ENCODE measurements around the gene ERI2. TPM values are rescaled to one million over a fixed set of nuclear protein-coding genes. Genes with fewer than 3 reads are reported as not detected.

Gene ERI2
- total RNA-seq, 4 donors from 2014 or later: 6.7 to 15.5 (median 12.0) TPM

DNA sequence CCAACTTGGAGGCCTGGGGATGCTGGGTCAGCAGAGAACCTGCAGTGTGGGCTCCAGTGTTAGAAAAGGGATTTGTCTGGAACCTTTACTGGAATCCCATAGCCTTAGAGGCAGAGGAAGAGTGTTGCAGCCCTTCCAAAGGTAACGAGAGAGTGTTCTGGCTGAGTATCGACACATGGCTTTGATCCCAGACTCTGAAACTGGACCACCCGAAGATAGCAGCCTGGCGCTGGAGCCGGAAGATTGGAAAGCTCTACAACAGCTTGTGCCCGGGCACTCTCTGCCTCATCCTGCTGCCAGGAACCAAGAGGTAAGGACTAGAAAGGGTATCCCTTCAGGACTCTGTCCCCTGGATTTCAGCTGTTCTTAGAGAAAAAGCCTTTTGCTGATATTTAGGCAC, 39.8 kb upstream of the ERI2 start:
- DNase-seq (ENCODE audit: low spot score in 2 of 2): no peak
- WGBS, 2 donors: 45 to 49% methylated on average over 6 of the region's 6 CpGs
- no peak overlapping the region for H3K4me3 ChIP-seq (ENCODE audit: low read depth, poor library complexity, severe bottlenecking)
- no peak for TF ChIP-seq CTCF (IDR thresholded peaks at IDR 0.05)
- no peak for TF ChIP-seq POLR2A (IDR thresholded peaks at IDR 0.05)
- intact Hi-C loops (cut with DNase I; ENCODE audit: low total_unique reads): no loop called here

GRCh38 chr16:20844588-20844987, 38.3 kb upstream of the ERI2 start:
- DNase-seq (ENCODE audit: low spot score in 2 of 2): no peak
- intact Hi-C loops (cut with DNase I; ENCODE audit: low total_unique reads): no loop called here
- WGBS, 2 donors: 50 to 54% methylated on average over 3 of the region's 3 CpGs

GRCh38 chr16:20844054-20844453, 37.8 kb upstream of the ERI2 start:
- intact Hi-C loops (cut with DNase I; ENCODE audit: low total_unique reads): no loop called here
- H3K4me3 ChIP-seq (ENCODE audit: low read depth, poor library complexity, severe bottlenecking): no peak overlapping the region
- DNase-seq (ENCODE audit: low spot score in 2 of 2): no peak
- WGBS, 2 donors: 84 to 86% methylated on average over 2 of the region's 2 CpGs
- no peak for TF ChIP-seq CTCF (IDR thresholded peaks at IDR 0.05)
- no peak for TF ChIP-seq POLR2A (IDR thresholded peaks at IDR 0.05)

More at GRCh38 chr16:20844588-20844987, 38.3 kb upstream of the ERI2 start:
- TF ChIP-seq CTCF (IDR thresholded peaks at IDR 0.05) (no peak), POLR2A (IDR thresholded peaks at IDR 0.05) (no peak)
- H3K4me3 ChIP-seq (ENCODE audit: low read depth, poor library complexity, severe bottlenecking): no peak overlapping the region

DNA sequence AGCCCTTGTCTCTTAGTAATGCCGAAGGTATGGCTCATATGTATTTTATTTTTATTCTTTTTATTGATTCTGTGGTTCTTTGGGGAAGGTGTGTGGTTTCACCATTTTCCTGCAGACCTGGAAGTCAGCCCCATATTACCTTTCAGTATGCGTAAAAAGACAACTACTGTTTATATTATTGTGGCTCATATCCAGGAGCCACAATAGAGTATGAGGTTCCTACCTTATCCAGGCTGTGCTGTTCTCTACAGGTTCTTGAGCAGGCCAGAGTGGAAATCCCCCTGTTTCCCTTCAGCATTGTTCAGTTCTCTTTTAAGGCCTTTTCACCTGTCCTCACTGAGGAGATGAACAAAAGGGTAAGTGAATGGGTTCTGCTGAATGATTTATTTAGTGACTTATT, 33.2 kb upstream of the ERI2 start:
- intact Hi-C loops (cut with DNase I; ENCODE audit: low total_unique reads): no loop called here
- 80 to 94% methylated on average over 2 of the region's 2 CpGs for WGBS, 2 donors
- no peak overlapping the region for H3K4me3 ChIP-seq (ENCODE audit: low read depth, poor library complexity, severe bottlenecking)
- no peak for DNase-seq (ENCODE audit: low spot score in 2 of 2)
- TF ChIP-seq CTCF (IDR thresholded peaks at IDR 0.05): no peak
- TF ChIP-seq POLR2A (IDR thresholded peaks at IDR 0.05): no peak

- H3K4me3 ChIP-seq (ENCODE audit: low read depth, poor library complexity, severe bottlenecking): no peak overlapping the region
- TF ChIP-seq POLR2A (IDR thresholded peaks at IDR 0.05): no peak
- no peak for TF ChIP-seq CTCF (IDR thresholded peaks at IDR 0.05)
- 81 to 88% methylated on average over 1 of the region's 1 CpG for WGBS, 2 donors
- intact Hi-C loops (cut with DNase I; ENCODE audit: low total_unique reads): no loop called here
- no peak for DNase-seq (ENCODE audit: low spot score in 2 of 2)
Measured at GRCh38 chr16:20838240-20838639, 32.0 kb upstream of the ERI2 start.

DNA sequence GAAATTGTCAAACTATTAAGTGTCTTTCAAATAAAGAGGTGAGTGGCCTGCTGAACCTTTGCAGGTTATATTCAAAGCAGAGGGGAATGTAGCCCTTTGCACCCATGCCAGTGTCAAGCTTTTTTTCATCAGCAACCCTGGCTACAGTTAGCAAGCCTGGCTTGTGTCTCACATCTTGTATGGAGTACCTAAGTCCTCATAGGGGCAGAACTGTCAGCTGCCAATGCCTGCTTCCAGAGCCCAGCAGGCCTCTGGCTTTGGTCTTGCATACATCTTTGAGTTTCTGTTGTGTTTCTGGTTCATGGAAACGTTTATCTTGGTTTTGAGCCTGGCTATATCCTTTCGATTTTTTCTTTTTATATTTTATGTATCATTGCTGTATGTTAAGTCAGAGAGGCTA, 26.8 kb upstream of the ERI2 start:
- WGBS, 2 donors: 67 to 83% methylated on average over 2 of the region's 2 CpGs
- intact Hi-C loops (cut with DNase I; ENCODE audit: low total_unique reads): no loop called here

More for the DNA sequence above, 26.8 kb upstream of the ERI2 start:
- TF ChIP-seq POLR2A (IDR thresholded peaks at IDR 0.05) (no peak), CTCF (IDR thresholded peaks at IDR 0.05) (no peak)
- DNase-seq (ENCODE audit: low spot score in 2 of 2): no peak
- no peak overlapping the region for H3K4me3 ChIP-seq (ENCODE audit: low read depth, poor library complexity, severe bottlenecking)

Data from lower leg skin (tissue), 4 donors.